ENCODE results near the gene AIM2.
A peak's percentile ranks its signal among the peaks of the same experiment; 100 is the strongest.

The AIM2 gene

DNA sequence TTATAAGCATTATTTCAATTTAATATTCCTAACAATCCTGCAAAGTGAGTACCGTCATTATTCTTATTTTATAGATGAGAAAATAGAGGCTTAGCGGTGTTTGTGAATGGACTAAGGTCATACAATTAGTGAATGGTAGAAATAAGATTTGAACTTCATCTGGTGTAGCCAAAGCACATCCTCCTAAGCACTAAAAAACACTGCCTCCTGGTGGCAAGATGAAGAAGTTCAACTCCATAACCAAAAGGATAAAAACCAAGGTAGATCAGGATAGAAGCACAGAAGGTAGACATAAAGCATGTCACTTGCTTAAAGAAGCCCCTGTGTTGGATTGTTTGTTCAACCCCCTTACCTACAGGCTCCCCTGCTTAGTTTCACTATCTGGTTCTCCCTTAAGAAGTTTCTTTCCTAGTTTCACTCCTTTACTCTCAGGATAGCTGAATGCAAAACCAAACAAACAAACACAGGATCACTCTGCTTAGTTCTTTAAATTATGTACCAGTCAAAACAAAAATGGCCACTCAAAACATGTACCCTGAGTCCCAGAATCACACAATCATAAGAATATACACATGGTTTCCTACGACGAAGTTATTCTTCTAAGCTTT, 12.7 kb upstream of the AIM2 start:
- H3K4me3 ChIP-seq (replicated peaks; ENCODE audit: low read depth, low read length): no peak overlapping the region
- TF ChIP-seq, protein P1, sequence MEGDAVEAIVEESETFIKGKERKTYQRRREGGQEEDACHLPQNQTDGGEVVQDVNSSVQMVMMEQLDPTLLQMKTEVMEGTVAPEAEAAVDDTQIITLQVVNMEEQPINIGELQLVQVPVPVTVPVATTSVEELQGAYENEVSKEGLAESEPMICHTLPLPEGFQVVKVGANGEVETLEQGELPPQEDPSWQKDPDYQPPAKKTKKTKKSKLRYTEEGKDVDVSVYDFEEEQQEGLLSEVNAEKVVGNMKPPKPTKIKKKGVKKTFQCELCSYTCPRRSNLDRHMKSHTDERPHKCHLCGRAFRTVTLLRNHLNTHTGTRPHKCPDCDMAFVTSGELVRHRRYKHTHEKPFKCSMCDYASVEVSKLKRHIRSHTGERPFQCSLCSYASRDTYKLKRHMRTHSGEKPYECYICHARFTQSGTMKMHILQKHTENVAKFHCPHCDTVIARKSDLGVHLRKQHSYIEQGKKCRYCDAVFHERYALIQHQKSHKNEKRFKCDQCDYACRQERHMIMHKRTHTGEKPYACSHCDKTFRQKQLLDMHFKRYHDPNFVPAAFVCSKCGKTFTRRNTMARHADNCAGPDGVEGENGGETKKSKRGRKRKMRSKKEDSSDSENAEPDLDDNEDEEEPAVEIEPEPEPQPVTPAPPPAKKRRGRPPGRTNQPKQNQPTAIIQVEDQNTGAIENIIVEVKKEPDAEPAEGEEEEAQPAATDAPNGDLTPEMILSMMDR (IDR thresholded peaks at IDR 0.05; ENCODE audit: low read depth, low read length, missing control alignments): peak; percentile 53
- no peak for DNase-seq (ENCODE audit: extremely low read depth, low read depth)

DNA sequence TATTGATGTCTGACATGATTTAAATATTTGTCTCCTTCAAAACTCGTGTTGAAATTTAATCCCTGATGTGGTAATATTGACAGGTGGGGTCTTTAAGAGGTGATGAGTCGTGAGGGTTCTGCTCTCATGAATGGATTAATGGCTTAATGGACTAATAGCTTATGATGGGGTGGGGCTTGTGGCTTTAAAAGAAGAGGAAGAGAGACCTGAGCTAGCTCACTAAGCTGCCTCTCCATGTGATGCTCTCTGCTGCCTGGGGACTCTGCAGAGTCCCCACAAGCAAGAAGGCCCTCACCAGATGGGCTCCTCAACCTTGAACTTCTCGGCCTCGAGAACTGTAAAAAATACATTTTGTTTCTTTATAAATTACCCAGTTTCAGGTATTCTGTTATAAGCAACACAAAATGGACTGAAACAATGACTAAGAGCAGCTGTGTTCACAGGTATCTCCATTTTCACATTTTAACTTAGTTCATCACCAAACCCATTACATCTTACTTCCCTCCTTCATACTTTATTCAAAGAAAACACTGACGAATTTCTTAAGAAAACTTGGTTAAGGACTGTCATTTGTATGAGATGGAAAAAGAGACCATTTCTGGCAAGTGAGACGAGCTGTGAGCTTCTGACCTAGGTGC, 12.1 kb upstream of the AIM2 start:
- H3K4me3 ChIP-seq (replicated peaks; ENCODE audit: low read depth, low read length): no peak overlapping the region
- TF ChIP-seq, protein P1 (IDR thresholded peaks at IDR 0.05; ENCODE audit: low read depth, low read length, missing control alignments): no peak
- no peak for DNase-seq (ENCODE audit: extremely low read depth, low read depth)

GRCh38 chr1:159088050-159088449, 11.5 kb upstream of the AIM2 start:
- H3K4me3 ChIP-seq (replicated peaks; ENCODE audit: low read depth, low read length): no peak overlapping the region
- TF ChIP-seq, protein P1 (IDR thresholded peaks at IDR 0.05; ENCODE audit: low read depth, low read length, missing control alignments): no peak
- peak; percentile 85 for DNase-seq (ENCODE audit: extremely low read depth, low read depth)

DNA sequence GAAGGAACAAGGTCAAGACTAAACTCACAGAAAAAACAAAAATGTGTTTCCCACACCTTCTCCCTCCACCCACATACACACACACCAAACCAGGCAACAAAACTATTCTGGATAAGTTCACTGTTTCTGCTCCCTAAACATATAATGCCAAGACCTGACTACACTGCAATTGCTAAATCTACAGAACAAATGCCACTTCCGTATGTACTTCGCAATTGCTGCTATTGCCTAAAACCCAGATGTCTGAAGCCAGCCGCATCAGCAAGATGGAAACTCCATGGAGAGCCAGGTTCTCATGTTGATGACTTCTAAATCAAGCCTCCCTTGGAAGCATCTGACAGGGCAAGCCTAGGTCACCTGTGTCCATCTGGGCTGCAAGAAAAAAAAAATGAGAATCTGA, 8.3 kb upstream of the AIM2 start:
- TF ChIP-seq, protein P1 (IDR thresholded peaks at IDR 0.05; ENCODE audit: low read depth, low read length, missing control alignments): no peak
- no peak for DNase-seq (ENCODE audit: extremely low read depth, low read depth)
- H3K4me3 ChIP-seq (replicated peaks; ENCODE audit: low read depth, low read length): no peak overlapping the region

GRCh38 chr1:159084152-159084551, 7.6 kb upstream of the AIM2 start:
- DNase-seq (ENCODE audit: extremely low read depth, low read depth): no peak
- no peak overlapping the region for H3K4me3 ChIP-seq (replicated peaks; ENCODE audit: low read depth, low read length)
- TF ChIP-seq, protein P1 (IDR thresholded peaks at IDR 0.05; ENCODE audit: low read depth, low read length, missing control alignments): no peak

DNA sequence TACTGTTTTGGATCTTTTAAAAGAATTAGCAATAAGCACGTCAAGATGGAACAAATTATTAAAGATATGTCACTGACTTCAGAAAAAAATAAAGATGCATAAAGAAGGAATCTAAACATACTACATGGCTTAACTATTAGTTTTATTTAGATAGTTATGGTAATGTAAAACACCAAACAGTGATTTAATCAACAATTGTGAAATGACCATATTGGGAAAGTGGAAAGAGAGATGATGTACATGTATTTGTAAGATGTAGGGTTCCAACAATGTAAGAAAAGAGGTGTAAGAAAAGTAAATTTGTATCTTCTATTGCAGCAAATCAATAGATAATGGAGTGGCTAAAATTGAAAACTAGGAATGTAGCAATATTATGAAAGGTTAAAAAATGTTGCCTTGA, 6.4 kb upstream of the AIM2 start:
- no peak for DNase-seq (ENCODE audit: extremely low read depth, low read depth)
- TF ChIP-seq, protein P1 (IDR thresholded peaks at IDR 0.05; ENCODE audit: low read depth, low read length, missing control alignments): no peak
- H3K4me3 ChIP-seq (replicated peaks; ENCODE audit: low read depth, low read length): no peak overlapping the region
